SK-N-MC (cell line): ENCODE measurements around the gene CACNA1B.

Source experiments
- EZH2 ChIP-seq: fragments of 200-600 bp; sonication (generic); IDR thresholded peaks from one replicate; pipeline ENCODE4 v1.6.1; 2017; ENCODE audit warnings: antibody characterized with exemption
- FOXP2 ChIP-seq: optimal IDR thresholded peaks from 2 replicates; pipeline ENCODE3; 2011; ENCODE audit warnings: mild to moderate bottlenecking, moderate library complexity; ENCODE audit not compliant: insufficient read depth; ENCODE audit errors: extremely low read length, control extremely low read depth
- POLR2AphosphoS5 ChIP-seq: IDR thresholded peaks from 2 replicates; pipeline ENCODE4 v1.6.1; 2012; ENCODE audit warnings: mild to moderate bottlenecking, low read depth, low read length, borderline replicate concordance

- TF ChIP-seq EZH2 (no peak), POLR2AphosphoS5 (no peak), FOXP2 (no peak)
Observed at GRCh38 chr9:138044485-138045383, 167.2 kb downstream of the CACNA1B start.
